Caki2 (cell line): ENCODE measurements around the gene CDPF1. TPM values are rescaled to one million over a fixed set of nuclear protein-coding genes. Genes with fewer than 3 reads are reported as not detected.

Source experiments
- DNase-seq: peaks from one replicate; pipeline ENCODE4 v3.0.0-alpha.2; 2015; ENCODE audit warnings: low read depth
- in situ Hi-C: cut with HindIII; loops from 2 replicates; pipeline ENCODE4 v1.10.0; 2016; ENCODE audit warnings: low sequenced_read_pairs, low pct_unique_long_range_greater_than_20kb, mixed read lengths
- total RNA-seq: library from RNA; depleted of rRNA; stranded (reverse); fragments of >200 nt; shearing (Covaris generic); gene quantifications from 2 replicates; pipeline ENCODE4 v1.2.3, GENCODE V29; 2014; ENCODE audit warnings: low replicate concordance; rRNA removed

The CDPF1 gene
- 31.3 and 64.4 TPM in 2 replicates for total RNA-seq

GRCh38 chr22:46250035-46250782, at the start of gene CDPF1:
Gene CDPF1, minus strand, starts transcription at chr22:46250293. Its CDS starts 2,009 bp downstream, at chr22:46248284.
- in situ Hi-C loops: loop anchor here (25.0 kb wide), 1 partner anchor 113 kb away; no protein-coding TSS in a partner anchor
- DNase-seq: peak; percentile 88

- in situ Hi-C loops: loop anchor here (25.0 kb wide), 1 partner anchor 287 kb away; no protein-coding TSS in a partner anchor
These were observed 49.0 kb upstream of the CDPF1 start for GRCh38 chr22:46299101-46299500.

GRCh38 chr22:46297151-46297812, 47.2 kb upstream of the CDPF1 start:
- in situ Hi-C loops: loop anchor here (25.0 kb wide), 1 partner anchor 285 kb away; no protein-coding TSS in a partner anchor
- peak; percentile 44 for DNase-seq

More at GRCh38 chr22:46299101-46299500, 49.0 kb upstream of the CDPF1 start:
- DNase-seq: no peak

DNA sequence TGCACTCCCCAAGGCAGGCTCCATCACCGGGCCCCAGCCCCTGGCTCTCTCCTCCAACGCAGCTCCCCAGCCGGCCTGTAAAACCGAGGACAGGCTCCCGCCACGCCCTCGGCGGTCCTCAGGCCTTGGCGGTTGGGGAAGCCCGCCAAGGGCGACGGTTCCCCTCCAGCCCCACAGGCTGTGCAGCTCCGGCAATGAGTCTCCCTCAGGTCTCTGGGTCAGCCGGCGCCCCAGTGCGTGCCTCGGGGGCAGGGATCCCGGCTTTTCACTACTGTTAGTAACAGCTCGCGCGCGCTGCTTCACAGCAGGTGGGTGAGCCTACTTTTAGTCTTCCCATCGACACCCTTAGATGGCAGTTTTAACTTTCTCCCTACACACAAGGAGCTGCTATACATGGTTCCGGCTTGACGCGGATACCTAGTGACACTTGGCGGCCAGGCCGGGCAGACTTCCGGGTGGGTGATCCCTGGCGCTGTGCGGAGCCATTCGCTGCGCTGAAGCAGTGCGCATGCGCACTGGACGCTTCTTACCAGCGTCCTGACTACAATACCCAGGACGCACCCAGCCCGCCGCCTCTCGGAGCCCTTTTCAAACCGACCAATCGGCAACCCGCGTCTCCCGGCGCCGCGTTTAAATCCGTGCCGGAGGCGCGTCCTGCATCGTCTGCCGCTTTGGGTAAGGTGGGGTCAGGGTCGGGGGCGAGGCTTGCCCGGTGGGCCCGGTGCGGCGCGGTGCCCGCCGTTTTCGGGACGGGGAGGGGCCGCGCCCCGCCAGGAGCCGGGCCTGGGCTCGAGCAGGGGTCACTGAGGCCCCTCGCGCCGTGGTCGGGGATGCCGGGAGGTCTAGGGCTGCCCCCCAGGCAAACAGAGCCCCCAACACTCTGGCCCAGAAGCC, 46.4 kb upstream of the CDPF1 start, which contains the start of gene GTSE1:
TSS of gene GTSE1 (plus strand) at position 614 of the 894 bp plus-strand sequence. CDS start 531 bp downstream, outside the sequence.
- DNase-seq: peak; percentile 96
- in situ Hi-C loops: loop anchor here (25.0 kb wide), 1 partner anchor 284 kb away; no protein-coding TSS in a partner anchor

DNA sequence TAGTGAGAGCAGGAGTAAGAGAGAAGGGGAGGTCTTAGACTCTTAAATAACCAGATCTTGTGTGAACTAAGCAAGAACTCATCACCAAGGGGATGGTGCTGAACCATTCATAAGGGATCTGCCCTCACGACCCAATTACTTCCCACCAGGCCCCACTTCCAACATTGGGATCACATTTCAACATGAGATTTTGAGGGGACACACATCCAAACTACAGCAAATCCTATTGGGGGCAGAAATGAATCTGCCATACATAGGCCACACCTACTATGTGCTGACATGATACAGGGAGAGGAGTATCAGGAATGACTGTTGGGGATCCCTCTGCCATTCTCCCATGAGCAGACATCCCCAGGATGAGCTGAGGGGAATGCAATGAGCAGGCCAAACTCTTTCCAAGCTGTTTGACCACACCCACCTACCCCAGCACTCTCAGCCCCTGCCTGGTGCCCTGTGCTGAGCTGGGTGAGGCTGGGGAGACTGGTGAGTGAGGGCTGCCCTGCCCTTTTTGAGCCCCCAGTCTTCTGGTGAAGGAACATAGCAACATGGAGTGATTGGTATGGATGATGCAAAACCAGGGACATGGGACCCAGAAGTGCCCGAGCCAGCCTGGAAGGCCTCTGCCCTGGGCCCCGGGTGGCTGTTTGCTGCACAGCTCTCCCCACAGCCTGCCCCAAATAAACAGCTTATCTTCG, 45.3 kb upstream of the CDPF1 start:
- no peak for DNase-seq
- in situ Hi-C loops: loop anchor here (25.0 kb wide), 1 partner anchor 283 kb away; no protein-coding TSS in a partner anchor

DNA sequence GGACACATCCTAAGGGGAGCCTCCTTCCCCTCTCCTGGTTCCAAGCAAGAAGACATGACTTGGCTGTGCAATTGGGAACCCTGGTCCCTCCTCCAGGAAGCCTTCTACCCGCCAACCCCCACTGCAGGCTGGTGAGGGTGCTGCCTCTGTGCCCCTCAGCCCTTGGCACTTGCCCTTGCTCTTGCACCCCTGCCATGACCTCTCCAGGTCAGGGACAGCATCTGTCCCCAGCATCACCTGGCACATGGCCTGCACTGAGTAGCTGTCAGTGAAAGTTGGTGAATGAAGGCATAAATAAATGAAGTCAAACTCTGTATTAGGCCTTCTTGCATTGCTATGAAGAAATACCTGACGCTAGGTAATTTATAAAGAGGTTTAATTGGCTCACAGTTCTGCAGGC, 44.7 kb upstream of the CDPF1 start:
- in situ Hi-C loops: loop anchor here (25.0 kb wide), 1 partner anchor 282 kb away; no protein-coding TSS in a partner anchor
- no peak for DNase-seq

DNA sequence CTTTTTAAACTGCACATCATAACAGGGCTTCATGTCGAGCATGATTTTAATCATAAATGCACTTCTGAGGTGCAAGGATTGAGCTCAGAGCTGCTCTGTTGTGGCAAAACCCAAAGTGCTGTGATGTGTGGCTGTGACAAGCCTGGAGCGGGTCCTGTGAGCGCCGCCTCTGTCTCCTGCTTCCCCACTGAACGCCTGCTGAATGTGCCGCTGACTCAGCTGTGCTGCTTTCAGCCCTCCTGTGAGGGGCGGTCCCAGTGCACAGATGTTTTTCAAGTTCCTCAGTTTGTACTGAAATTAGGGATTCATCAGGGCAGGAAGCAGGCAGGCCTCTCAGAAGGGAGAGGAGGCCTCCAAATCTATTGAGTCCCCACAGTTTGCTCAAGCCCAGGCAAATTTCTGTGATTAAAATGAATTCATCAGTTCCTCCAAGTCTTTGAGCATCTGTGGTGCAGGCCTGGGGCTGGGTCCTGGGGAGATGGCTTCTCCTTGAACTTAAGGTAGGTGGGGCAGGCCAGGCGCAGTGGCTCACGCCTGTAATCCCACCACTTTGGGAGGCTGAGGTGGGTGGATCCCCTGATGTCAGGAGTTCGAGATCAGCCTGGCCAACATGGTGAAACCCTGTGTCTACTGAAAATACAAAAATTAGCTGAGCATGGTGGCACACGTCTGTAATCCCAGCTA, 43.6 kb upstream of the CDPF1 start:
- in situ Hi-C loops: loop anchor here (25.0 kb wide), 1 partner anchor 281 kb away; no protein-coding TSS in a partner anchor
- DNase-seq: no peak

DNA sequence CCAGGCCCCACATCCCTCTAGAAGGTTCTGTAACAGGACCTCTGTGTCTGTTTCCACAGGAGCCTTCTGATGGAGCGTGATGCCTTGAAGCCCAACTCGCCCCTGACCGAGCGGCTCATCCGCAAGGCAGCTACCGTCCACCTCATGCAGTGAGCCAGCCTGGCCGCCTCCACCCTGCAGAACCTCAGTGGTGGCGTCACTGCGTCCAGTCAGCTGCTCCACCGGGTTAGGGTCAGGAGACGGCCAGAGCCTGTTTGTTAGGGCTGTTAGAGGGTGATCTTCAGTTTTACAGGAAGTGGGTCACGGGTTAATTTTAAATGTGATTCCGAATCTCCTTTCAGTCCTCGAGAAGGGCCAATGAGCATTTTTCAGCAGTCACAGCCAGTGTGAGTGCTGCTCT, 42.6 kb upstream of the CDPF1 start:
- DNase-seq: no peak
- in situ Hi-C loops: loop anchor here (25.0 kb wide), 1 partner anchor 280 kb away; no protein-coding TSS in a partner anchor

DNA sequence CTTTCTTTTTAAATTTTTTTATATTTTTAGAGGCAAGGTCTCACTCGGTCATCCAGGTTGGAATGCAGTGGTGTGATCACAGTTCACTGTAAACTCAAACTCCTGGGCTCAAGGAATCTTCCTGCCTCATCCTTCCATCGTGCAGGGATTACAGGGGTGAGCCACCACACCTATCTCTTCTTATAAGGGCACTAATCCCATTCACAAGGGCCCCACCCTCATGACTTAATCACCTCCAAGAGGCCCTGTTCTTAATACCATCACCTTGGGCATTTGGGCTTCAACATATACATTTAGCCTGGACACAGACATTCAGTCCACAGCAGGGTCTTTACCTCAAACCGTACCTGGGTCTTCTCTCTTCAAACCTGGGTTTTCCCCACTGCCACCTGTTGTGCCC, 42.1 kb upstream of the CDPF1 start:
- in situ Hi-C loops: loop anchor here (25.0 kb wide), 1 partner anchor 280 kb away; no protein-coding TSS in a partner anchor
- no peak for DNase-seq

DNA sequence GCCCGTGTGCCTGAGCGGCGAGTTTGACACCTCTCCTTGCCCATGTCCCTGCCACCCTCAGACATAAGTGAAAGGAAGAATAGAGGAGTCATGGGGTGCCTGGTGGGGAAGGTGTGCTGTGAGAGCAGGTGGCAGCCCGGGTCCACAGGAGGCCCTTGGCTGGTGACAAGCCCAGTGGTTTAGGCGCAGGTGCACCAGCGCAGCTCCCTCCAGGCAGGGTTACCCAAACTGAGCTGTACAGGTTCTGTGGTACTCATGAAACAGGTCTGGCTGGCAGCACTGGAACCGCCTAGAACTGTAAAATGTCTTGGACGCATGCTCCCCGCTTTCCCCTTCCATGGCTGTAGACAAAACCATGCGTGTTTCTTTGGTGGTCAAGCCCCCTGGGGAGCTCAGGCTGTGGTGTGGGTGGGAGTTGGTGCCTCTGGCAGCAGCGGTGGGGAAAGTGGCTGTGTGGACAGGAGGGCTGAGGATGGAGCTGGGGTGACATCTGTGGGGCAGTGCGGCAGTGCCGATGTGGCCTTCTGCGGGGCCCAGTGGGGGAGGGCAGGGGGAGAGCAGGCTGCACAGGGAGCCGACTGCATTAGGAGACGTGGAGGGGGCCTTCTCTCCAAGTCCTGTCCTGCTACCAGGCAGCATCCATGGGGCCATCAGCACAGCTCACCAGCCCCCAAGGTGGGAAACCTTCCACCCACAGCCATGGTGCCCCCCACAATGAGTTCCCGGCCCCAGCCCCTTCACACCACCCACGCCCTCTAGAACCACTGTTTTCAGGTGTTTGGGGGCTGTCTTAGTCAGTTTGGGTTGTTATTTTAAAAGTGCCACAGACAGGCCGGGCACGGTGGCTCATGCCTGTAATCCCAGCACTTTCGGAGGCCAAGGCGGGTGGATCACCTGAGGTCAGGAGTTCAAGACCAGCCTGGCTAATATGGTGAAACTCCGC, 41.0 kb upstream of the CDPF1 start:
- DNase-seq: no peak
- in situ Hi-C loops: loop anchor here (25.0 kb wide), 1 partner anchor 279 kb away; no protein-coding TSS in a partner anchor

- DNase-seq: no peak
- in situ Hi-C loops: loop anchor here (25.0 kb wide), 1 partner anchor 278 kb away; no protein-coding TSS in a partner anchor
These were observed 40.2 kb upstream of the CDPF1 start for GRCh38 chr22:46290121-46290842.

DNA sequence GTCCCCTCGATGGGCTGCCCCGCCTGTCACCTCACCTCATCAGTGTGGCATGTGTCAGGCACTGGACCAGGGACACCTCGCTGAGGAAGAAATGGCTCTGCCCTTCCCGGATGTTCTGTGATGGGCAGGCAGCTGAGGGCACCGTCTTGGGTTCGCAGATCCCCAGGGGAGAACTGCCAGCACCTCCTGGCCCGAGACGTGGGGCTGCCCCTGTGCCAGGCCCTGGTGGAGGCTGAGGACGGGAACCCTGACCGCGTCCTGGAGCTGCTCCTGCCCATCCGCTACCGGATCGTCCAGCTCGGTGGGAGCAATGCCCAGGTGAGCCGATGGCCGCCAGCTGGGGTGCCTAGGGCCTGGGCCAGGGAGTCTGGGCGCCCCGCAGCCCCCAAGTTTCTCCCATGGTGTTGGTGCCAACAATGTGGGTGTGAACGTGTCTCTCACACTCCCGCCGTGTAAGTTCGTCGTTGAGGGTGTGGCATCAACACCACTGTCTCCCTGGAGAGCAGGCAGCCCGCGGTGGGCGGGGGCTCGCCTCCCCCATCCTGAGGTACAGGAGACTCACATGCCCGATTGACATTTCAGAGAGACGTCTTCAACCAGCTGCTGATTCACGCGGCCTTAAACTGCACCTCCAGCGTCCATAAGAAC, 39.3 kb upstream of the CDPF1 start:
- in situ Hi-C loops: loop anchor here (25.0 kb wide), 1 partner anchor 277 kb away; no protein-coding TSS in a partner anchor
- no peak for DNase-seq

DNA sequence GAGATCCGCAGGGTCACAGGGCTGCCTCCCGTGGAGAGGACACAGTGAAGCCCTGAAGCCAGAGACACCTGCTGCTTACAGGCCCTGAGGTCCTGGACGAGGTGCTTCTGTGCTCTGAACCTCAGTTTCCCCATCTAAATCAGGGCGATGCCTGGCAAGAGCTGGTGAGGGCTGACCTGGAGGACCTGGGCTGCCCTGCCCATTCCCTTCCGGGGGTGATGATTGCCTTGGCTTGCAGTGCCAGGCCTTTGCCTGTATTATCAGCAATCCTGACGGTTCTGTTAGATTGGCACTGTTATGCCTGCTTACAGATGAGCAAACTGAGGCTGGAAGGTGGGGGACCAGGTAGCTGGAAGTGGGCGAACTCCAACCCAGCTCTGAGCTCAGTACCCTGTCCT, 38.8 kb upstream of the CDPF1 start:
- in situ Hi-C loops: loop anchor here (25.0 kb wide), 1 partner anchor 277 kb away; no protein-coding TSS in a partner anchor
- no peak for DNase-seq

DNA sequence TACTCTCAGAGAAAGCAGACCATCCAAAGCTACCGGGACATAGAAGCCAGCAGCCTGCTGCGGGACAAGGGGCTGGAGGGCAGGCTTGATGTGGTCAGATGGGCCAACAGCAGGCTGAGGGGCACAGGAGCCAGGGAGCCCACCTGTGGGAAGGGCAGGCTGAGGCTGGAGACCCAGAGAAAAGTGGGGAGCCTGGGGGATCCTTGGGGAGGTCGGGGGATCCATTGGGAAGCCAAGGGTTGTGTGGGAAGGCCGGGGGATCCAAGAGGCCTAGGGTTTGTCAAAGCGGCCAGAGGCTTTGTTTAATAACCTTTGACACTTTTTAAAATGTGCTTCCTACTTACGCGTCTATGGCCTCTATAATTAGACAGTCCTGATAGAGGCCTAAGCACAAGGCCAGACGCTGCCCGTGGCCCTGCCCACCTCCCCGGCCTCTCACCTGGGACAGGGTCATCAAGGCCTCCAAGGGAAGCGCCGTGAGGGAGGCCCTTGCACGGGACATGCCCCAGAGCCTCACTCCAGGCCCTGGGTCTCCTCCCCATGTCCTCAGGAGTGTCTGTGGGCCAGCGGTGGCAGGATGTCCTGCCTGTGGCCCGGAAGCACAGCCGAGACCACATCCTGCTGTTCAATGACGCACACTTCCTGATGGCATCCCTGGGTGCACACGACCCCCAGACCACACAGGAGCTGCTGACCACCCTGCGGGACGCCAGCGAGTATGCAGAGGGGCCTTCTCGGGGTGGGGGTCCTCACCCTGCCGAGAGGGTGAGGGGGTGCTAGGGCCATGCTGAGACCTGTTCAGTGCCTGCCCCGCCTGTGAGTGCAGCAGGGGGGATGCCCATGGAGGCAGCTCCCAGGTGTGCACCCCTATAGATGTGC, 38.0 kb upstream of the CDPF1 start:
- in situ Hi-C loops: loop anchor here (25.0 kb wide), 1 partner anchor 276 kb away; no protein-coding TSS in a partner anchor
- DNase-seq: no peak
